Measurements from ENCODE around the gene SIPA1L3. TPM values are rescaled to one million over a fixed set of nuclear protein-coding genes. Genes with fewer than 3 reads are reported as not detected.

The SIPA1L3 gene
- total RNA-seq, 1 experiment from 2014 or later, result 19.9 TPM

DNA sequence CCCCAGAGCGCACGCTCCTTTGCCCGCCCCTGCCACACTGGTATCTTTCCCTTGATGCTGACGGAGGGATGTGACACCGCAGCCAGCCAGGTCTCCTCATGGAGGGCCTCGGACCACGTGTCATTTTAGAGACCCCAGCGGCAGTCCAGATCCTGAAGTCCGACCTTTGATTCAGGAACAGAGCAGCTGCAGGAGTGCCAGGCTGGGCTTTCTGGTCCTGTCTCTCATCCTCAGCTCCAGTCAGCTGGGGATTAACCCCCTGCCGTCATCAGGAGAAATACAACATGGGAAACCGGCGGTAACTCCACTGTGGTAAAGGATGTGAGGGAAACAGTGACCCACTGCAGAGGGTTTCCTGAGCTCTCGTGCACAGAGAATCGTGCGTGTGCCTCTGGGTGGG is 140.6 kb downstream of the SIPA1L3 start:
- Histone ChIP-seq H3K4me1 (ENCODE audit: insufficient read depth, low read length, poor library complexity, severe bottlenecking) (peaks cover 9% of the 10 kb centered on the region), H3K27me3 (replicated peaks; ENCODE audit: insufficient read depth, low read depth, low read length, poor library complexity) (no peaks in the 10 kb centered on the region), H3K4me3 (ENCODE audit: low read depth, low read length, poor library complexity, severe bottlenecking) (no peak overlapping the region), H3K9me3 (ENCODE audit: low read depth, low read length, poor library complexity, severe bottlenecking) (no peaks in the 10 kb centered on the region), H3K36me3 (ENCODE audit: insufficient read depth, low read length, poor library complexity, severe bottlenecking) (no peaks in the 10 kb centered on the region), H3K27ac (ENCODE audit: low read depth, low read length, poor library complexity, severe bottlenecking) (no peak overlapping the region)
- intact Hi-C loops (cut with micrococcal nuclease; ENCODE audit: unreplicated experiment), result no loop called here
- DNase-seq (ENCODE audit: low spot score), result peak; percentile 15
- no peak for TF ChIP-seq EZH2 (IDR thresholded peaks at IDR 0.05; ENCODE audit: borderline replicate concordance, low read depth, low read length, poor library complexity, severe bottlenecking)
- TF ChIP-seq, protein P1, sequence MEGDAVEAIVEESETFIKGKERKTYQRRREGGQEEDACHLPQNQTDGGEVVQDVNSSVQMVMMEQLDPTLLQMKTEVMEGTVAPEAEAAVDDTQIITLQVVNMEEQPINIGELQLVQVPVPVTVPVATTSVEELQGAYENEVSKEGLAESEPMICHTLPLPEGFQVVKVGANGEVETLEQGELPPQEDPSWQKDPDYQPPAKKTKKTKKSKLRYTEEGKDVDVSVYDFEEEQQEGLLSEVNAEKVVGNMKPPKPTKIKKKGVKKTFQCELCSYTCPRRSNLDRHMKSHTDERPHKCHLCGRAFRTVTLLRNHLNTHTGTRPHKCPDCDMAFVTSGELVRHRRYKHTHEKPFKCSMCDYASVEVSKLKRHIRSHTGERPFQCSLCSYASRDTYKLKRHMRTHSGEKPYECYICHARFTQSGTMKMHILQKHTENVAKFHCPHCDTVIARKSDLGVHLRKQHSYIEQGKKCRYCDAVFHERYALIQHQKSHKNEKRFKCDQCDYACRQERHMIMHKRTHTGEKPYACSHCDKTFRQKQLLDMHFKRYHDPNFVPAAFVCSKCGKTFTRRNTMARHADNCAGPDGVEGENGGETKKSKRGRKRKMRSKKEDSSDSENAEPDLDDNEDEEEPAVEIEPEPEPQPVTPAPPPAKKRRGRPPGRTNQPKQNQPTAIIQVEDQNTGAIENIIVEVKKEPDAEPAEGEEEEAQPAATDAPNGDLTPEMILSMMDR (conservative IDR thresholded peaks at IDR 0.05; ENCODE audit: low read depth, low read length), result no peak
- ChIA-PET POLR2A (ENCODE audit: low non-redundant PET) (no interaction called here), CTCF (no interaction called here)
- BruUV-seq (replicated peaks), result no TSS peak

DNA sequence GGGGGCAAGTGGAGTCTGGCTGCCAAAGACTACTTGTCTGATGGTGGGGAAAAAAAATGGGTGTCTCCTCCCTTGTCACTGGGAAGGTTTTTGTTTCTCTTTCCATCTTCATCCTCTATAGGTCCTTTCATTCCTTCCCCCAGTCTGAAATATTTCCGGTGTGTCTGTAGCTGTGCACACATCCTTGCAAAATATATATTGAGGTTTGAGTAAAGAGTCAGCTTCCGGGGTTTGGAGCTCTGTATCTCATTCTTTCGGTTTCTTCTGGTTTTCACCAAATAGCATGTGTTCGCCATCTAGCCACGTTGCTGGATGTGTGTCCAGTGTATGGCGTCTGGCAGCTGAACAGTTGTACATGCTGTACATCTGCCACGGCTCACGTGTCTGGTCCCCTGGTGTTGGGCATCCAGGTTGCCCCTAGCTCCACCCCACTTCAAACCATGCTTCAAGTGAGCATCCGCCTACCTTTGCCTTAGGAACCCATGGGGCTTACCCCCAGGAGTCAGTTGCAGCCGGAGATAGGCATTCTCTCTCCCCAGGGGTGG is 142.2 kb downstream of the SIPA1L3 start:
- H3K4me3 ChIP-seq (ENCODE audit: low read depth, low read length, poor library complexity, severe bottlenecking), result no peak overlapping the region
- BruUV-seq (replicated peaks), result no TSS peak
- no peak for TF ChIP-seq EZH2 (IDR thresholded peaks at IDR 0.05; ENCODE audit: borderline replicate concordance, low read depth, low read length, poor library complexity, severe bottlenecking)
- TF ChIP-seq, protein P1 (conservative IDR thresholded peaks at IDR 0.05; ENCODE audit: low read depth, low read length), result no peak
- ChIA-PET POLR2A (ENCODE audit: low non-redundant PET) (interaction anchor here (0.6 kb wide), 1 partner anchor 9 kb away, joined by 13 read pairs; no protein-coding TSS in a partner anchor), CTCF (no interaction called here)
- H3K9me3 ChIP-seq (ENCODE audit: low read depth, low read length, poor library complexity, severe bottlenecking), result no peaks in the 10 kb centered on the region
- no peak overlapping the region for H3K27ac ChIP-seq (ENCODE audit: low read depth, low read length, poor library complexity, severe bottlenecking)
- H3K4me1 ChIP-seq (ENCODE audit: insufficient read depth, low read length, poor library complexity, severe bottlenecking), result peaks cover 9% of the 10 kb centered on the region
- DNase-seq (ENCODE audit: low spot score), result no peak
- intact Hi-C loops (cut with micrococcal nuclease; ENCODE audit: unreplicated experiment), result no loop called here
- no peaks in the 10 kb centered on the region for H3K36me3 ChIP-seq (ENCODE audit: insufficient read depth, low read length, poor library complexity, severe bottlenecking)
- no peaks in the 10 kb centered on the region for H3K27me3 ChIP-seq (replicated peaks; ENCODE audit: insufficient read depth, low read depth, low read length, poor library complexity)

DNA sequence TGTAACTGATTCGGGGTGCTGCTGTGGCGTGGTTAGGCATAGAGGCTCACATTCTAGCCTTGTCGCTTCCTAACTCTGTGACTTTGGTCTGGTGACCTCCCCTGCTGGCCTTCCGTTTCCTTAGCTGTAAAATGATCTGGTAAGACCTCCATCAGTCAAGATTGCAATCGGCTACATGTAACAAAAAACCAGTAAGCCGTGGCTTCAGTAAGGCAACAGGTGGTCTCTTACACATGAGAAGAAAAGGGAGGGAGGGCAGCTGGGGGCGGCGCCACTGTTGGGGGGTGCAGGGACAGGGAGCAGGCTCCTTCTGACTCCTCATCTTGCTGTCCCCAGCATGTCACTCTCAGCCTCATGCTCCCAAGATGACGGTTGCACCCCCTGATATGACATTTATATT is 148.0 kb downstream of the SIPA1L3 start:
- Histone ChIP-seq H3K36me3 (ENCODE audit: insufficient read depth, low read length, poor library complexity, severe bottlenecking) (no peaks in the 10 kb centered on the region), H3K4me3 (ENCODE audit: low read depth, low read length, poor library complexity, severe bottlenecking) (no peak overlapping the region), H3K27ac (ENCODE audit: low read depth, low read length, poor library complexity, severe bottlenecking) (no peak overlapping the region), H3K4me1 (ENCODE audit: insufficient read depth, low read length, poor library complexity, severe bottlenecking) (no peaks in the 10 kb centered on the region), H3K27me3 (replicated peaks; ENCODE audit: insufficient read depth, low read depth, low read length, poor library complexity) (no peaks in the 10 kb centered on the region), H3K9me3 (ENCODE audit: low read depth, low read length, poor library complexity, severe bottlenecking) (no peaks in the 10 kb centered on the region)
- DNase-seq (ENCODE audit: low spot score), result no peak
- BruUV-seq (replicated peaks), result no TSS peak
- POLR2A ChIA-PET (ENCODE audit: low non-redundant PET), result no interaction called here
- intact Hi-C loops (cut with micrococcal nuclease; ENCODE audit: unreplicated experiment), result no loop called here
- CTCF ChIA-PET, result no interaction called here
- TF ChIP-seq EZH2 (IDR thresholded peaks at IDR 0.05; ENCODE audit: borderline replicate concordance, low read depth, low read length, poor library complexity, severe bottlenecking), result no peak
- TF ChIP-seq, protein P1 (conservative IDR thresholded peaks at IDR 0.05; ENCODE audit: low read depth, low read length), result no peak

Data from A673 (cell line).